Measurements from ENCODE around the gene SESTD1. TPM values are rescaled to one million over a fixed set of nuclear protein-coding genes. Genes with fewer than 3 reads are reported as not detected.
"Not testable (repeated sequence)": the region's sequence is repeated elsewhere in the genome, so short reads cannot be mapped to it uniquely, and the experiment has no call there.

Gene SESTD1
- total RNA-seq, 1 donor from 2014 or later, result 15.3 TPM

DNA sequence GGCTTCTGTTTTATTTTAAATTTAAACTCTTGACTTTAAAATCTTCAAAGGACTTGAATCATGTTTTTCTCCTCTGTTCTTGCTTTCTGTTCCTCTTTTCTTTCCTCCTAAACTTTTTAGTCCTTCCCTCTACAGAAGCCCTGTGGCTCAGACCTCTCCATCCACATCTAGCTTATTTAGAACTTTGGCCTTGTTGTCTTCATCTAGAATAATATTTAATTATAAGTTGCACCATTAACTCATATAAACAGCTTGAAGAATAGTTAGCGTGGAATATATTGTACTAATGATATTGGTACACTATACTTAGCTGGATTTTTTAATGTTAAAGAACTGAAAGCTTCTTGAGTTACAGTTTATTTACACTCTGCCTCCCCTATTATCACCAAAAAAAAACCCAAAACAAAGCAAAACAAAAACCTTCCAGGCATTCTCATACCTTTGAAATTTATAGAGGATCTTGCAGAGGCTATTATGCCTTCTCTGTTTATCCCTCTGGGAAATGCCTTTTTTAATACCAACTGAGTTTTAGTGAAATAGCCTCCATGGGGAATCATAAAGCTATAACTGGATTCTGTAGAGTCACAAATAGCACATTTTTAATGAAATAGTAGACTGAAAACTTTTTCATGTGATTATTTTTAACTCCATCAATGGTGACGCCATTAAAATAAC is 205.5 kb downstream of the SESTD1 start:
- Histone ChIP-seq H3K27me3 (ENCODE audit: control insufficient read depth, insufficient read depth, low read length) (no peaks in the 10 kb centered on the region), H3K4me3 (ENCODE audit: low read depth, low read length) (no peak overlapping the region), H3K36me3 (ENCODE audit: control insufficient read depth, insufficient read depth, low read length) (no peaks in the 10 kb centered on the region)
- TF ChIP-seq, protein P1, sequence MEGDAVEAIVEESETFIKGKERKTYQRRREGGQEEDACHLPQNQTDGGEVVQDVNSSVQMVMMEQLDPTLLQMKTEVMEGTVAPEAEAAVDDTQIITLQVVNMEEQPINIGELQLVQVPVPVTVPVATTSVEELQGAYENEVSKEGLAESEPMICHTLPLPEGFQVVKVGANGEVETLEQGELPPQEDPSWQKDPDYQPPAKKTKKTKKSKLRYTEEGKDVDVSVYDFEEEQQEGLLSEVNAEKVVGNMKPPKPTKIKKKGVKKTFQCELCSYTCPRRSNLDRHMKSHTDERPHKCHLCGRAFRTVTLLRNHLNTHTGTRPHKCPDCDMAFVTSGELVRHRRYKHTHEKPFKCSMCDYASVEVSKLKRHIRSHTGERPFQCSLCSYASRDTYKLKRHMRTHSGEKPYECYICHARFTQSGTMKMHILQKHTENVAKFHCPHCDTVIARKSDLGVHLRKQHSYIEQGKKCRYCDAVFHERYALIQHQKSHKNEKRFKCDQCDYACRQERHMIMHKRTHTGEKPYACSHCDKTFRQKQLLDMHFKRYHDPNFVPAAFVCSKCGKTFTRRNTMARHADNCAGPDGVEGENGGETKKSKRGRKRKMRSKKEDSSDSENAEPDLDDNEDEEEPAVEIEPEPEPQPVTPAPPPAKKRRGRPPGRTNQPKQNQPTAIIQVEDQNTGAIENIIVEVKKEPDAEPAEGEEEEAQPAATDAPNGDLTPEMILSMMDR (IDR thresholded peaks at IDR 0.05; ENCODE audit: insufficient read depth, low read length, severe bottlenecking), result no peak
- DNase-seq (ENCODE audit: low read depth), result no peak
- FAIRE-seq, result no peak

DNA sequence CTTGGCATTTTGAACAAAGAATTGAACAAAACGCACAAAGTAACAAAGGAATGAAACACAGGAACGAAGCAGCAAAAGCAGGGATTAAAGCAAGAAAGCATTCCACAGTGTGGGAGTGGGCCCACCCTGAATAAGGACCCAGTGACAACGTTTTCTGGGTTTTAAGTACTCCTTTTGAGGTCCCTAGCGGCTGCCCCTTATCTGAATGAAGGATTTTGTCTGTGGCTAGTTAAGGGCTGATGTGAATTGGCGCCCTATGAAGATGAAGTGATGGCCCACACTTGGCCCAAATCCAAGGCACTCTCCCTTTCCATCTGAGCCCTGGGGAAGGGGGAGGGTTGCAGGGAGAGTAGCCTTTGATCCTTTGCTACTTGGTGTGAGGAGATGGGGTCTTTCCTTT is 206.9 kb downstream of the SESTD1 start:
- no peak overlapping the region for H3K4me3 ChIP-seq (ENCODE audit: low read depth, low read length)
- no peaks in the 10 kb centered on the region for H3K36me3 ChIP-seq (ENCODE audit: control insufficient read depth, insufficient read depth, low read length)
- FAIRE-seq (no peak), DNase-seq (ENCODE audit: low read depth) (no peak)
- TF ChIP-seq, protein P1 (IDR thresholded peaks at IDR 0.05; ENCODE audit: insufficient read depth, low read length, severe bottlenecking), result no peak
- no peaks in the 10 kb centered on the region for H3K27me3 ChIP-seq (ENCODE audit: control insufficient read depth, insufficient read depth, low read length)

DNA sequence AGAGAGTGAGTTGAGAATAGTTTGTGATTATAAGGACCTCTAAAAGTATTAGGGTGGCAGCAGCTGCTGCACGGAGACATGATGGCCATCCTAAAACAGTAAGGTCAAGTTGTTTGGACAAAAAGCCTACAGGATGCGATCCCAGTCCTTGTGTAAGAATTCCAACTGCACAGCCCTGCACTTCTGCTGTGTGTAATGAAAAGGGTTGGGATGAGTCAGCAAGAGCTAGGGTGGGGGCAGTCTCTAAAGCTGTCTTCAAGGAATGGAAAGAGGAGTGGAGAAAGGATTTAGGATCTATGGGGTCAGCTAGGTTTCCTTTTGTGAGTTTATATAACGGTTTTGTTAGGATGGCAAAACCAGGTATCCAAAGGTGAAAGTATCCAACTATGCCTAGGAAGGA is 211.1 kb downstream of the SESTD1 start:
- H3K4me3 ChIP-seq (ENCODE audit: low read depth, low read length); H3K27me3 ChIP-seq (ENCODE audit: control insufficient read depth, insufficient read depth, low read length); FAIRE-seq; DNase-seq (ENCODE audit: low read depth); H3K36me3 ChIP-seq (ENCODE audit: control insufficient read depth, insufficient read depth, low read length): not testable (repeated sequence)

Other genes with a start within 250 kb of the SESTD1 start
- not detected in 2 replicates for gene CCDC141, start 214.7 kb downstream of the SESTD1 start, total RNA-seq

Measured in bronchial epithelial cell (primary cell).